H1 (cell line): ENCODE results near the gene FAM177B. TPM values are rescaled to one million over a fixed set of nuclear protein-coding genes. Genes with fewer than 3 reads are reported as not detected.

Experiments used
- CTCF ChIA-PET: fragments of 300-600 bp; sonication (Branson Sonifier 250); formaldehyde crosslinking; loops from one replicate; lab custom pipeline; 2021; ENCODE audit not compliant: partially characterized antibody; lab: Charles Lee
- POLR2A ChIA-PET: fragments of 300-600 bp; sonication (Branson Sonifier 250); formaldehyde crosslinking; loops from one replicate; lab custom pipeline; 2021; ENCODE audit warnings: inconsistent platforms; ENCODE audit not compliant: partially characterized antibody; lab: Charles Lee
- DNase-seq, 2 experiments: peaks; one replicate each; pipeline versions ENCODE4 v3.0.0 to v3.0.0-alpha.2; 2010 to 2022; ENCODE audit warnings: low spot score in 2 of 2, low read depth in 1 of 2, mixed read lengths in 1 of 2
- FAIRE-seq: peaks from 2 replicates; lab custom pipeline; 2011; peaks lifted over from hg19 to GRCh38; lab: Jason Lieb, UNC
- H2AFZ ChIP-seq: 2 replicates; pipeline ENCODE4 v1.8.1; 2012; ENCODE audit warnings: low read length, inconsistent platforms
- H2AK5ac ChIP-seq: 2 replicates; pipeline ENCODE4 v1.6.1; 2013; ENCODE audit warnings: low read depth, low read length
- H2BK120ac ChIP-seq: replicated peaks from 2 replicates; pipeline ENCODE3; 2013; ENCODE audit warnings: low read depth, low read length, inconsistent platforms
- H2BK12ac ChIP-seq: 2 replicates; pipeline ENCODE4 v1.6.1; 2013; ENCODE audit warnings: low read depth, low read length
- H2BK15ac ChIP-seq: 2 replicates; pipeline ENCODE4 v1.6.1; 2013; ENCODE audit warnings: low read length
- H2BK20ac ChIP-seq: 2 replicates; pipeline ENCODE4 v1.6.1; 2013; ENCODE audit warnings: low read length
- H2BK5ac ChIP-seq: 2 replicates; pipeline ENCODE4 v1.6.1; 2013; ENCODE audit warnings: low read depth, low read length
- H3K14ac ChIP-seq: 2 replicates; pipeline ENCODE4 v1.6.1; 2013; ENCODE audit warnings: inconsistent platforms; ENCODE audit not compliant: insufficient read length
- H3K18ac ChIP-seq: 2 replicates; pipeline ENCODE4 v1.6.1; 2013; ENCODE audit warnings: low read length; ENCODE audit errors: extremely low read depth
- H3K23ac ChIP-seq: 2 replicates; pipeline ENCODE4 v1.6.1; 2013; ENCODE audit warnings: inconsistent platforms; ENCODE audit not compliant: insufficient read length
- H3K23me2 ChIP-seq: 2 replicates; pipeline ENCODE4 v1.6.1; 2013; ENCODE audit warnings: low read depth, low read length
- H3K27ac ChIP-seq: 2 replicates; pipeline ENCODE4 v1.6.1; 2011; ENCODE audit warnings: low read depth, low read length, inconsistent platforms
- H3K27me3 ChIP-seq, 4 experiments: replicated peaks in 1 of 4; 1 replicate in 1 of 4; 2 replicates in 3 of 4; pipeline versions ENCODE4 v1.6.1 to v1.8.1; 2011 to 2013; ENCODE audit warnings: low read length in 3 of 4, mild to moderate bottlenecking in 3 of 4, inconsistent platforms in 2 of 4, mixed read lengths in 2 of 4, moderate library complexity in 1 of 4; ENCODE audit not compliant: control insufficient read depth in 3 of 4, insufficient read depth in 3 of 4; ENCODE audit errors: extremely low read depth in 1 of 4
- H3K36me3 ChIP-seq, 4 experiments: 2 replicates each; pipeline versions ENCODE4 v1.6.1 to v1.8.1; 2011 to 2013; ENCODE audit warnings: mild to moderate bottlenecking in 4 of 4, low read length in 3 of 4, moderate library complexity in 2 of 4, control low read depth in 1 of 4, inconsistent platforms in 1 of 4; ENCODE audit not compliant: insufficient read depth in 4 of 4, control insufficient read depth in 2 of 4
- H3K4ac ChIP-seq: replicated peaks from 2 replicates; pipeline ENCODE3; 2013; ENCODE audit warnings: low read length, low read depth, mixed read lengths, inconsistent platforms; ENCODE audit not compliant: insufficient read length
- H3K4me1 ChIP-seq, 4 experiments: replicated peaks in 1 of 4; 1 replicate in 1 of 4; 2 replicates in 3 of 4; pipeline versions ENCODE4 v1.6.1 to v1.8.1; 2011 to 2013; ENCODE audit warnings: low read length in 3 of 4, inconsistent platforms in 2 of 4, mixed read lengths in 1 of 4; ENCODE audit not compliant: insufficient read depth in 4 of 4, control insufficient read depth in 3 of 4
- H3K4me2 ChIP-seq, 2 experiments: 2 replicates each; pipeline versions ENCODE4 v1.6.1 to v1.8.1; 2011 to 2013; ENCODE audit warnings: low read depth in 2 of 2, low read length in 2 of 2, control low read depth in 1 of 2, inconsistent platforms in 1 of 2, mild to moderate bottlenecking in 1 of 2; ENCODE audit not compliant: insufficient read depth in 1 of 2
- H3K4me3 ChIP-seq, 4 experiments: fragments of 200-600, 300-600 bp in 1 of 4; sonication (generic), shearing (Covaris generic), sonication (Bioruptor Twin) in 1 of 4; 2 replicates each; pipeline versions ENCODE4 v1.5.1 to v1.8.1; 2011 to 2016; ENCODE audit warnings: low read length in 4 of 4, low read depth in 3 of 4, control low read depth in 2 of 4, inconsistent platforms in 2 of 4, mild to moderate bottlenecking in 2 of 4, mixed read lengths in 1 of 4, moderate library complexity in 1 of 4; ENCODE audit not compliant: insufficient read depth in 2 of 4; ENCODE audit errors: extremely low read depth in 1 of 4
- H3K56ac ChIP-seq: replicated peaks from 2 replicates; pipeline ENCODE3; 2013; ENCODE audit warnings: low read depth, mild to moderate bottlenecking, mixed read lengths, low read length, inconsistent platforms; ENCODE audit not compliant: insufficient read length
- H3K79me1 ChIP-seq: 2 replicates; pipeline ENCODE4 v1.6.1; 2013; ENCODE audit warnings: low read depth, low read length, control low read depth
- H3K79me2 ChIP-seq, 2 experiments: 2 replicates each; pipeline versions ENCODE4 v1.6.1 to v1.8.1; 2012 to 2013; ENCODE audit warnings: low read length in 2 of 2, mild to moderate bottlenecking in 2 of 2, inconsistent platforms in 1 of 2; ENCODE audit not compliant: insufficient read depth in 2 of 2, control insufficient read depth in 1 of 2
- H3K9ac ChIP-seq, 4 experiments: replicated peaks in 1 of 4; 1 replicate in 1 of 4; 2 replicates in 3 of 4; pipeline versions ENCODE4 v1.6.1 to v1.8.1; 2011 to 2013; ENCODE audit warnings: low read depth in 3 of 4, low read length in 3 of 4, control low read depth in 2 of 4, mild to moderate bottlenecking in 2 of 4, moderate library complexity in 2 of 4, inconsistent platforms in 1 of 4; ENCODE audit errors: extremely low read depth in 1 of 4
- H3K9me3 ChIP-seq, 2 experiments: 2 replicates each; pipeline versions ENCODE4 v1.6.1 to v1.8.1; 2012 to 2013; ENCODE audit warnings: mild to moderate bottlenecking in 2 of 2, moderate library complexity in 2 of 2, control low read depth in 1 of 2, inconsistent platforms in 1 of 2, low read depth in 1 of 2, low read length in 1 of 2, mixed read lengths in 1 of 2; ENCODE audit not compliant: insufficient read depth in 2 of 2
- H4K20me1 ChIP-seq, 2 experiments: replicated peaks in 1 of 2; 2 replicates each; pipeline versions ENCODE3 to v1.8.1; 2011 to 2013; ENCODE audit warnings: inconsistent platforms in 2 of 2, low read length in 2 of 2, mild to moderate bottlenecking in 1 of 2; ENCODE audit not compliant: insufficient read depth in 2 of 2, control insufficient read depth in 1 of 2
- H4K5ac ChIP-seq: 2 replicates; pipeline ENCODE4 v1.6.1; 2013; ENCODE audit warnings: low read length, low read depth, mixed read lengths, inconsistent platforms; ENCODE audit not compliant: insufficient read length
- H4K8ac ChIP-seq: 2 replicates; pipeline ENCODE4 v1.8.0; 2013; ENCODE audit warnings: mild to moderate bottlenecking, moderate library complexity, low read length, inconsistent platforms; ENCODE audit not compliant: insufficient read depth; ENCODE audit errors: extremely low read depth
- H4K91ac ChIP-seq: replicated peaks from 2 replicates; pipeline ENCODE3; 2013; ENCODE audit warnings: low read length, mixed read lengths, inconsistent platforms; ENCODE audit not compliant: insufficient read length
- CBX5 ChIP-seq: fragments of 300-800, 300-1000 bp; sonication (generic); IDR thresholded peaks from 2 replicates; pipeline ENCODE4 v1.7.1; 2016; ENCODE audit warnings: antibody characterized with exemption, low read length, low read depth
- JUND ChIP-seq: IDR thresholded peaks from 2 replicates; pipeline ENCODE4 v1.6.1; 2011; ENCODE audit warnings: mild to moderate bottlenecking, improper control_type of control experiment, low read length
- KDM1A ChIP-seq: fragments of 200-600, 300-600 bp; sonication (generic); IDR thresholded peaks from 2 replicates; pipeline ENCODE4 v1.7.1; 2016; ENCODE audit warnings: mild to moderate bottlenecking, low read length, borderline replicate concordance
- MAFK ChIP-seq: IDR thresholded peaks from 2 replicates; pipeline ENCODE4 v1.6.1; 2012; ENCODE audit warnings: low read depth, mild to moderate bottlenecking, improper control_type of control experiment, low read length
- NRF1 ChIP-seq: IDR thresholded peaks from 2 replicates; pipeline ENCODE4 v1.6.1; 2011; ENCODE audit warnings: mild to moderate bottlenecking, low read depth, low read length, improper control_type of control experiment
- SIRT6 ChIP-seq: IDR thresholded peaks from one replicate; pipeline ENCODE4 v1.7.1; 2012; ENCODE audit warnings: low read length, inconsistent platforms
- TBP ChIP-seq: IDR thresholded peaks from 2 replicates; pipeline ENCODE4 v1.6.1; 2011; ENCODE audit warnings: low read depth, low read length, improper control_type of control experiment
- WGBS, 2 experiments: shearing (Covaris generic) in 1 of 2; methylation state at CpG; one replicate each; pipeline versions ENCODE4 v1.1.6 to v1.1.7; 2013 to 2015; ENCODE audit warnings: low lambda C conversion rate in 2 of 2, mixed read lengths in 2 of 2, inconsistent platforms in 1 of 2, low coverage in 1 of 2, missing lambda C conversion rate in 1 of 2; ENCODE audit not compliant: insufficient replicate concordance in 2 of 2, insufficient coverage in 1 of 2, insufficient read length in 1 of 2; ENCODE audit errors: extremely low coverage in 1 of 2, missing lambda C conversion rate in 1 of 2; 5-methylcytosine and 5-hydroxymethylcytosine counted together
- polyA plus RNA-seq, 7 experiments: library from polyadenylated mRNA; depleted of rRNA in 3 of 7; stranded (reverse) in 5 of 7; unstranded in 2 of 7; fragments of >200 nt in 5 of 7; fragments of 200-250 nt in 2 of 7; gene quantifications; 1 replicate in 5 of 7; 2 replicates in 1 of 7; 4 replicates in 1 of 7; pipeline versions ENCODE4 v1.2.1 to v1.2.3, GENCODE V29; 2011 to 2013; ENCODE audit warnings: missing spikeins in 2 of 7, mixed read lengths in 2 of 7
- total RNA-seq: library from RNA; stranded (reverse); fragmentation: NEBNext Ultra II Directional; extraction: Animal tissue kit (Norgen Biotek cat#: 25700); gene quantifications from 2 replicates; pipeline ENCODE4 v1.2.1, GENCODE V29; 2021
- TF ChIP-seq, protein P1 (sequence below): IDR thresholded peaks from 2 replicates; pipeline ENCODE4 v1.6.1; 2012; ENCODE audit warnings: inconsistent platforms
- TF ChIP-seq, protein P2 (sequence below), 3 experiments: IDR thresholded peaks; 1 replicate in 2 of 3; 2 replicates in 1 of 3; pipeline versions ENCODE4 v1.5.1 to v1.6.1; 2011; ENCODE audit warnings: low read length in 3 of 3, mild to moderate bottlenecking in 3 of 3, inconsistent platforms in 2 of 3, low read depth in 1 of 3, moderate library complexity in 1 of 3; ENCODE audit not compliant: insufficient read depth in 1 of 3; ENCODE audit errors: control extremely low read depth in 1 of 3
- TF ChIP-seq, protein P3 (sequence below): IDR thresholded peaks from 2 replicates; pipeline ENCODE4 v1.6.1; 2012; ENCODE audit warnings: inconsistent platforms

Gene FAM177B
- total and polyA plus RNA-seq, 2 of the 8 experiments (the other 6 are each of a cell fraction or from before 2014, with no cell fraction given): 0.06 TPM; not detected in 1

DNA sequence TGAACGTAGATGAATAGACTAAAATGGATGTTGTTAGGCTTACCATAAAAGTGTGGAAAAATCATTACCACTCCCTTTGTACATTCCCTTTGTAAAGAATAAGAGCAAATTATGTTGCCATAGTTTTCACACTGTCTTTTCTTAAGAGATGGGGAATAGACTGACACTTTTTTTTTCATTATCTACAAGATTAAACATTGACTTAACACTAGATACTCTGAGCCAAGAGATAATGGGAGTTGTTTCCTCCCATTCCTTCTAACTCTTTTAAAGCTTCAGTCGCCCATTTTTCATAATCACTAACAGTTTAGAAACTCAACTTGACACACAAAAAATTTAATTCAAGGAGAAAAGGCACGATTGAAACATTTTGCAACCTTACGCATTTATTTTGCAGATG, 34.8 kb upstream of the FAM177B start:
- Histone ChIP-seq H3K79me1 (no peaks in the 10 kb centered on the region), H2BK15ac (no peak overlapping the region), H3K4ac (no peak overlapping the region), H3K18ac (no peak overlapping the region), H3K27ac (no peak overlapping the region), H3K9ac (no peak overlapping the region), H3K4me1 (no peaks in the 10 kb centered on the region), H2BK120ac (no peak overlapping the region), H2BK5ac (no peak overlapping the region), H2AFZ (no peak overlapping the region), H4K91ac (no peak overlapping the region), H3K36me3 (peaks cover 0 to 18% (median 8%) of the 10 kb centered on the region in 4 experiments; a peak in 3 of 8 replicates), H4K8ac (no peak overlapping the region), H3K56ac (no peak overlapping the region), H4K5ac (no peak overlapping the region), H4K20me1 (no peaks in the 10 kb centered on the region), H3K4me3 (no peak overlapping the region), H3K14ac (no peak overlapping the region), H3K27me3 (no peaks in the 10 kb centered on the region), H2BK12ac (no peak overlapping the region), H3K23me2 (no peaks in the 10 kb centered on the region), H3K4me2 (no peak overlapping the region), H2AK5ac (no peak overlapping the region), H3K9me3 (peaks cover 0 to 3% of the 10 kb centered on the region in 2 experiments; a peak in 2 of 4 replicates), H3K79me2 (peaks cover 0 to 41% of the 10 kb centered on the region in 2 experiments; a peak in 2 of 4 replicates), H2BK20ac (no peak overlapping the region), H3K23ac (no peak overlapping the region)
- 97% methylated on average over 4 of the region's 4 CpGs; no CpG with 5 or more reads in 1 of the 2 experiments for WGBS, 2 experiments
- DNase-seq (no peak), FAIRE-seq (no peak)
- ChIA-PET POLR2A (no interaction called here), CTCF (interaction anchor here (0.6 kb wide), 1 partner anchor 779 kb away, joined by 3 read pairs; no protein-coding TSS in a partner anchor)
- TF ChIP-seq TBP: no peak
- TF ChIP-seq, protein P1, sequence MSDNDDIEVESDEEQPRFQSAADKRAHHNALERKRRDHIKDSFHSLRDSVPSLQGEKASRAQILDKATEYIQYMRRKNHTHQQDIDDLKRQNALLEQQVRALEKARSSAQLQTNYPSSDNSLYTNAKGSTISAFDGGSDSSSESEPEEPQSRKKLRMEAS: no peak
- TF ChIP-seq NRF1: no peak
- no peak for TF ChIP-seq JUND
- TF ChIP-seq SIRT6: no peak
- TF ChIP-seq, protein P2, sequence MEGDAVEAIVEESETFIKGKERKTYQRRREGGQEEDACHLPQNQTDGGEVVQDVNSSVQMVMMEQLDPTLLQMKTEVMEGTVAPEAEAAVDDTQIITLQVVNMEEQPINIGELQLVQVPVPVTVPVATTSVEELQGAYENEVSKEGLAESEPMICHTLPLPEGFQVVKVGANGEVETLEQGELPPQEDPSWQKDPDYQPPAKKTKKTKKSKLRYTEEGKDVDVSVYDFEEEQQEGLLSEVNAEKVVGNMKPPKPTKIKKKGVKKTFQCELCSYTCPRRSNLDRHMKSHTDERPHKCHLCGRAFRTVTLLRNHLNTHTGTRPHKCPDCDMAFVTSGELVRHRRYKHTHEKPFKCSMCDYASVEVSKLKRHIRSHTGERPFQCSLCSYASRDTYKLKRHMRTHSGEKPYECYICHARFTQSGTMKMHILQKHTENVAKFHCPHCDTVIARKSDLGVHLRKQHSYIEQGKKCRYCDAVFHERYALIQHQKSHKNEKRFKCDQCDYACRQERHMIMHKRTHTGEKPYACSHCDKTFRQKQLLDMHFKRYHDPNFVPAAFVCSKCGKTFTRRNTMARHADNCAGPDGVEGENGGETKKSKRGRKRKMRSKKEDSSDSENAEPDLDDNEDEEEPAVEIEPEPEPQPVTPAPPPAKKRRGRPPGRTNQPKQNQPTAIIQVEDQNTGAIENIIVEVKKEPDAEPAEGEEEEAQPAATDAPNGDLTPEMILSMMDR (IDR thresholded peaks at IDR 0.05; ENCODE audit: control extremely low read depth in 1 of 3, insufficient read depth in 1 of 3, low read depth in 1 of 3, low read length in 3 of 3): no peak
- TF ChIP-seq CBX5: no peak
- TF ChIP-seq, protein P3, sequence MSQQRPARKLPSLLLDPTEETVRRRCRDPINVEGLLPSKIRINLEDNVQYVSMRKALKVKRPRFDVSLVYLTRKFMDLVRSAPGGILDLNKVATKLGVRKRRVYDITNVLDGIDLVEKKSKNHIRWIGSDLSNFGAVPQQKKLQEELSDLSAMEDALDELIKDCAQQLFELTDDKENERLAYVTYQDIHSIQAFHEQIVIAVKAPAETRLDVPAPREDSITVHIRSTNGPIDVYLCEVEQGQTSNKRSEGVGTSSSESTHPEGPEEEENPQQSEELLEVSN: no peak
- no peak for TF ChIP-seq MAFK
- TF ChIP-seq KDM1A: no peak
